ENCODE data around the gene TMEM132A.

DNA sequence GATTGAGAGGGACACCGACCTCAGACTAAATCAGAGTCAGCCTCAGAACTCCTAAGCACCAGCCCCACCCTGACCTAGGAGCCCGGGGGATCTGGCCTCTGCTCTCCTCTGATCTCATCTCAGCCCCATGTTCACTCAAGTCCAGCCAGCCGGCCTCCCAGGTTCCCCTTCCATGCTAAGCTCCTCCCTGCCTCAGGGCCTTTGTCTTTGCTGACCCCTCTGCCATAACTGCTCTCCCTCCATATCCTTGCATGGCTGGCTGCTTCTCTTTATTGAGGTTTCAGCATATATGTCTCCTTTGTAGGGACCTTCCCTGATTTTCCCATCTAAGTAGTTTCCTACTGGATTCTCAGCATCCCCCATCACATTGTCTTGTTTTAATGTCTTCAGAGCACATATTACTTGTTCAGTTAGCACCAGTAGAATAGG, 28.5 kb downstream of the TMEM132A start:
- TF ChIP-seq, protein P1, sequence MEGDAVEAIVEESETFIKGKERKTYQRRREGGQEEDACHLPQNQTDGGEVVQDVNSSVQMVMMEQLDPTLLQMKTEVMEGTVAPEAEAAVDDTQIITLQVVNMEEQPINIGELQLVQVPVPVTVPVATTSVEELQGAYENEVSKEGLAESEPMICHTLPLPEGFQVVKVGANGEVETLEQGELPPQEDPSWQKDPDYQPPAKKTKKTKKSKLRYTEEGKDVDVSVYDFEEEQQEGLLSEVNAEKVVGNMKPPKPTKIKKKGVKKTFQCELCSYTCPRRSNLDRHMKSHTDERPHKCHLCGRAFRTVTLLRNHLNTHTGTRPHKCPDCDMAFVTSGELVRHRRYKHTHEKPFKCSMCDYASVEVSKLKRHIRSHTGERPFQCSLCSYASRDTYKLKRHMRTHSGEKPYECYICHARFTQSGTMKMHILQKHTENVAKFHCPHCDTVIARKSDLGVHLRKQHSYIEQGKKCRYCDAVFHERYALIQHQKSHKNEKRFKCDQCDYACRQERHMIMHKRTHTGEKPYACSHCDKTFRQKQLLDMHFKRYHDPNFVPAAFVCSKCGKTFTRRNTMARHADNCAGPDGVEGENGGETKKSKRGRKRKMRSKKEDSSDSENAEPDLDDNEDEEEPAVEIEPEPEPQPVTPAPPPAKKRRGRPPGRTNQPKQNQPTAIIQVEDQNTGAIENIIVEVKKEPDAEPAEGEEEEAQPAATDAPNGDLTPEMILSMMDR (IDR thresholded peaks at IDR 0.05) = no peak
- TF ChIP-seq POLR2A (IDR thresholded peaks at IDR 0.05) = no peak
